OCI-LY1 (cell line): ENCODE results near the gene LNX1.

ENCODE experiments used
- H2AFZ ChIP-seq: fragments of 200-600 bp; sonication (generic), shearing (Covaris generic); 2 replicates; pipeline ENCODE4 v1.6.0; 2014; ENCODE audit warnings: antibody characterized with exemption, mild to moderate bottlenecking, low read length
- H3F3A ChIP-seq: fragments of 200-600 bp; sonication (generic), shearing (Covaris generic); 2 replicates; pipeline ENCODE4 v1.6.0; 2014; ENCODE audit warnings: mild to moderate bottlenecking, antibody characterized with exemption, low read length, moderate library complexity; ENCODE audit not compliant: insufficient read depth
- H3K27ac ChIP-seq: fragments of 200-600 bp; sonication (generic); 2 replicates; pipeline ENCODE4 v1.5.1; 2014; ENCODE audit warnings: low read length, mixed run types, mild to moderate bottlenecking, low read depth; ENCODE audit not compliant: poor library complexity, severe bottlenecking
- H3K27me3 ChIP-seq: fragments of 200-600 bp; sonication (generic); 2 replicates; pipeline ENCODE4 v1.6.0; 2014; ENCODE audit warnings: antibody characterized with exemption, mild to moderate bottlenecking, low read length, moderate library complexity; ENCODE audit not compliant: insufficient read depth
- H3K36me3 ChIP-seq: fragments of 200-600 bp; sonication (generic); 2 replicates; pipeline ENCODE4 v1.6.1; 2014; ENCODE audit warnings: mild to moderate bottlenecking, antibody characterized with exemption, low read length, moderate library complexity, mixed read lengths; ENCODE audit not compliant: insufficient read depth
- H3K4me1 ChIP-seq: fragments of 200-600 bp; sonication (generic); 2 replicates; pipeline ENCODE4 v1.5.1; 2014; ENCODE audit warnings: mild to moderate bottlenecking, low read length, moderate library complexity; ENCODE audit not compliant: insufficient read depth, severe bottlenecking
- H3K4me2 ChIP-seq: fragments of 200-600 bp; sonication (generic), shearing (Covaris generic); 2 replicates; pipeline ENCODE4 v1.6.1; 2014; ENCODE audit warnings: low read length
- H3K4me3 ChIP-seq: fragments of 200-600 bp; sonication (generic); 2 replicates; pipeline ENCODE4 v1.5.1; 2014; ENCODE audit warnings: low read length, low read depth, mild to moderate bottlenecking, mixed read lengths; ENCODE audit not compliant: poor library complexity, severe bottlenecking
- H3K79me2 ChIP-seq: fragments of 200-600 bp; shearing (Covaris generic); 2 replicates; pipeline ENCODE4 v1.6.1; 2016; ENCODE audit warnings: mixed run types, low read length, mixed read lengths; ENCODE audit not compliant: insufficient read depth
- H3K9ac ChIP-seq: fragments of 200-600 bp; sonication (generic), shearing (Covaris generic); 2 replicates; pipeline ENCODE4 v1.6.1; 2014; ENCODE audit warnings: mild to moderate bottlenecking, low read length, mixed read lengths
- H3K9me2 ChIP-seq: fragments of 200-600 bp; sonication (generic), shearing (Covaris generic); 2 replicates; pipeline ENCODE4 v1.6.1; 2014; ENCODE audit warnings: low read depth, mild to moderate bottlenecking, low read length, mixed read lengths
- H3K9me3 ChIP-seq: fragments of 200-600 bp; shearing (Covaris generic); 2 replicates; pipeline ENCODE4 v1.6.1; 2014; ENCODE audit warnings: low read length, mixed read lengths
- H4K20me1 ChIP-seq: fragments of 200-600 bp; sonication (generic), shearing (Covaris generic); 2 replicates; pipeline ENCODE4 v1.6.0; 2016; ENCODE audit warnings: mild to moderate bottlenecking, low read length; ENCODE audit not compliant: insufficient read depth
- EZH2 ChIP-seq: fragments of 200-600 bp; sonication (generic), shearing (Covaris generic); IDR thresholded peaks from 2 replicates; pipeline ENCODE4 v1.8.0; 2017; ENCODE audit warnings: borderline replicate concordance, mixed run types, mild to moderate bottlenecking, antibody characterized with exemption, low read length, moderate library complexity, mixed read lengths
- TF ChIP-seq, protein P1 (sequence below): fragments of 200-600 bp; sonication (generic), shearing (Covaris generic); IDR thresholded peaks from 2 replicates; pipeline ENCODE4 v1.5.1; 2017; ENCODE audit warnings: mild to moderate bottlenecking, antibody characterized with exemption, low read length, moderate library complexity, mixed read lengths

LNX1 gene

GRCh38 chr4:53512608-53513007 is 78.7 kb downstream of the LNX1 start:
- no peak overlapping the region for H2AFZ ChIP-seq
- TF ChIP-seq, protein P1, sequence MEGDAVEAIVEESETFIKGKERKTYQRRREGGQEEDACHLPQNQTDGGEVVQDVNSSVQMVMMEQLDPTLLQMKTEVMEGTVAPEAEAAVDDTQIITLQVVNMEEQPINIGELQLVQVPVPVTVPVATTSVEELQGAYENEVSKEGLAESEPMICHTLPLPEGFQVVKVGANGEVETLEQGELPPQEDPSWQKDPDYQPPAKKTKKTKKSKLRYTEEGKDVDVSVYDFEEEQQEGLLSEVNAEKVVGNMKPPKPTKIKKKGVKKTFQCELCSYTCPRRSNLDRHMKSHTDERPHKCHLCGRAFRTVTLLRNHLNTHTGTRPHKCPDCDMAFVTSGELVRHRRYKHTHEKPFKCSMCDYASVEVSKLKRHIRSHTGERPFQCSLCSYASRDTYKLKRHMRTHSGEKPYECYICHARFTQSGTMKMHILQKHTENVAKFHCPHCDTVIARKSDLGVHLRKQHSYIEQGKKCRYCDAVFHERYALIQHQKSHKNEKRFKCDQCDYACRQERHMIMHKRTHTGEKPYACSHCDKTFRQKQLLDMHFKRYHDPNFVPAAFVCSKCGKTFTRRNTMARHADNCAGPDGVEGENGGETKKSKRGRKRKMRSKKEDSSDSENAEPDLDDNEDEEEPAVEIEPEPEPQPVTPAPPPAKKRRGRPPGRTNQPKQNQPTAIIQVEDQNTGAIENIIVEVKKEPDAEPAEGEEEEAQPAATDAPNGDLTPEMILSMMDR: no peak
- no peak for TF ChIP-seq EZH2
- no peak overlapping the region for H3K4me2 ChIP-seq
- no peaks in the 10 kb centered on the region for H3F3A ChIP-seq
- H3K4me3 ChIP-seq: no peak overlapping the region
- H3K4me1 ChIP-seq: no peaks in the 10 kb centered on the region
- H3K79me2 ChIP-seq: no peaks in the 10 kb centered on the region
- no peak overlapping the region for H3K9ac ChIP-seq
- no peak overlapping the region for H3K27ac ChIP-seq
- H3K9me2 ChIP-seq: no peaks in the 10 kb centered on the region
- no peaks in the 10 kb centered on the region for H3K27me3 ChIP-seq
- no peaks in the 10 kb centered on the region for H3K9me3 ChIP-seq
- H4K20me1 ChIP-seq: no peaks in the 10 kb centered on the region
- no peaks in the 10 kb centered on the region for H3K36me3 ChIP-seq

- Histone ChIP-seq H3K36me3 (no peaks in the 10 kb centered on the region), H3K4me2 (no peak overlapping the region), H3K9me3 (no peaks in the 10 kb centered on the region), H3K27me3 (no peaks in the 10 kb centered on the region), H3K79me2 (no peaks in the 10 kb centered on the region), H3K9ac (no peak overlapping the region), H3K9me2 (no peaks in the 10 kb centered on the region), H3K4me1 (no peaks in the 10 kb centered on the region), H4K20me1 (no peaks in the 10 kb centered on the region), H3K4me3 (no peak overlapping the region), H3F3A (no peaks in the 10 kb centered on the region), H2AFZ (no peak overlapping the region), H3K27ac (no peak overlapping the region)
- TF ChIP-seq EZH2: no peak
- TF ChIP-seq, protein P1: no peak
Observed at GRCh38 chr4:53511014-53511413, 80.3 kb downstream of the LNX1 start.

- Histone ChIP-seq H2AFZ (no peak overlapping the region), H4K20me1 (no peaks in the 10 kb centered on the region), H3K9me3 (no peaks in the 10 kb centered on the region), H3K4me3 (no peak overlapping the region), H3K27ac (no peak overlapping the region), H3K9ac (no peak overlapping the region), H3K4me2 (no peak overlapping the region), H3K27me3 (no peaks in the 10 kb centered on the region), H3F3A (no peaks in the 10 kb centered on the region), H3K79me2 (no peaks in the 10 kb centered on the region), H3K36me3 (no peaks in the 10 kb centered on the region), H3K9me2 (no peaks in the 10 kb centered on the region), H3K4me1 (no peaks in the 10 kb centered on the region)
- no peak for TF ChIP-seq EZH2
- TF ChIP-seq, protein P1: no peak
Observed at GRCh38 chr4:53510321-53510720, 81.0 kb downstream of the LNX1 start.
